NCI-H128 (cell line): ENCODE data around the gene CHRM1.
"Not testable (repeated sequence)": the region's sequence is repeated elsewhere in the genome, so short reads cannot be mapped to it uniquely, and the experiment has no call there.

ENCODE experiments used
- DNase-seq: peaks from one replicate; lab custom pipeline; 2025; ENCODE audit not compliant: unreplicated experiment; lab: John Stamatoyannopoulos, UW

Gene CHRM1

GRCh38 chr11:62880231-62880802, 40.8 kb downstream of the CHRM1 start:
- DNase-seq, result no peak

GRCh38 chr11:62879235-62879978, 41.8 kb downstream of the CHRM1 start:
- DNase-seq, result no peak

GRCh38 chr11:62876712-62877111, 44.5 kb downstream of the CHRM1 start:
- DNase-seq, result no peak

GRCh38 chr11:62875698-62876478, 45.3 kb downstream of the CHRM1 start:
- no peak for DNase-seq

GRCh38 chr11:62874851-62875250, 46.3 kb downstream of the CHRM1 start:
- DNase-seq, result no peak

- DNase-seq, result no peak
Measured at GRCh38 chr11:62865635-62866034, 55.5 kb downstream of the CHRM1 start.

GRCh38 chr11:62863687-62864335, 57.4 kb downstream of the CHRM1 start:
- no peak for DNase-seq

GRCh38 chr11:62861564-62862192, 59.5 kb downstream of the CHRM1 start:
- not testable (repeated sequence) for DNase-seq

- DNase-seq, result no peak
Measured at GRCh38 chr11:62860835-62861563, 60.2 kb downstream of the CHRM1 start.

- DNase-seq, result not testable (repeated sequence)
Measured at GRCh38 chr11:62859281-62859703, 61.9 kb downstream of the CHRM1 start.
